Calu3 (cell line): Measurements from ENCODE around the gene USP20. TPM values are rescaled to one million over a fixed set of nuclear protein-coding genes. Genes with fewer than 3 reads are reported as not detected.

ENCODE experiments used
- BruUV-seq: library from RNA; stranded (reverse); fragments of 400-500 nt; replicated peaks from 2 replicates; lab custom pipeline; 2021; lab: Mats Ljungman, UMichigan
- CTCF ChIA-PET: fragments of 300-600 bp; sonication (Branson Sonifier 250); formaldehyde crosslinking; loops from one replicate; lab custom pipeline; 2022; ENCODE audit warnings: antibody characterized with exemption; lab: Charles Lee
- DNase-seq: peaks from one replicate; pipeline ENCODE4 v3.0.0; 2022
- H3K27ac Mint-ChIP-seq: one replicate; pipeline ENCODE4 v1.8.0; 2022; ENCODE audit warnings: mixed read lengths; ENCODE audit not compliant: unreplicated experiment
- H3K27me3 Mint-ChIP-seq: one replicate; pipeline ENCODE4 v1.8.0; 2022; ENCODE audit warnings: mixed read lengths; ENCODE audit not compliant: unreplicated experiment
- H3K36me3 Mint-ChIP-seq: one replicate; pipeline ENCODE4 v1.8.0; 2022; ENCODE audit warnings: mild to moderate bottlenecking, moderate library complexity, mixed read lengths; ENCODE audit not compliant: insufficient read depth, unreplicated experiment
- H3K4me1 Mint-ChIP-seq: one replicate; pipeline ENCODE4 v1.8.0; 2022; ENCODE audit warnings: mild to moderate bottlenecking, low read depth, mixed read lengths; ENCODE audit not compliant: unreplicated experiment
- H3K4me3 Mint-ChIP-seq: one replicate; pipeline ENCODE4 v1.8.0; 2022; ENCODE audit warnings: mild to moderate bottlenecking, low read depth, moderate library complexity, mixed read lengths; ENCODE audit not compliant: unreplicated experiment
- H3K9me3 Mint-ChIP-seq: one replicate; pipeline ENCODE4 v1.8.0; 2022; ENCODE audit warnings: low read depth, mixed read lengths; ENCODE audit not compliant: unreplicated experiment
- intact Hi-C: fragments of 100-400 bp; cut with micrococcal nuclease; formaldehyde crosslinking; loops from one replicate; pipeline ENCODE4 v1.10.0; 2022; ENCODE audit not compliant: unreplicated experiment
- total RNA-seq: library from RNA; stranded (reverse); gene quantifications from 2 replicates; pipeline ENCODE4 v1.2.3, GENCODE V29; 2022
- TF ChIP-seq, protein P1 (sequence below): fragments of 200-600 bp; IDR thresholded peaks from one replicate; pipeline ENCODE4 v1.8.0; 2022; ENCODE audit warnings: antibody characterized with exemption; ENCODE audit not compliant: unreplicated experiment

Gene USP20
- total RNA-seq, 1 experiment from 2014 or later: 14.9 TPM

GRCh38 chr9:129909851-129910250 lies 74.6 kb downstream of the USP20 start:
- Mint-ChIP-seq H3K9me3 (no peaks in the 10 kb centered on the region), H3K27ac (no peak overlapping the region), H3K27me3 (no peaks in the 10 kb centered on the region), H3K4me3 (no peak overlapping the region), H3K36me3 (no peaks in the 10 kb centered on the region), H3K4me1 (no peaks in the 10 kb centered on the region)
- no TSS peak for BruUV-seq
- intact Hi-C loops: no loop called here
- TF ChIP-seq, protein P1, sequence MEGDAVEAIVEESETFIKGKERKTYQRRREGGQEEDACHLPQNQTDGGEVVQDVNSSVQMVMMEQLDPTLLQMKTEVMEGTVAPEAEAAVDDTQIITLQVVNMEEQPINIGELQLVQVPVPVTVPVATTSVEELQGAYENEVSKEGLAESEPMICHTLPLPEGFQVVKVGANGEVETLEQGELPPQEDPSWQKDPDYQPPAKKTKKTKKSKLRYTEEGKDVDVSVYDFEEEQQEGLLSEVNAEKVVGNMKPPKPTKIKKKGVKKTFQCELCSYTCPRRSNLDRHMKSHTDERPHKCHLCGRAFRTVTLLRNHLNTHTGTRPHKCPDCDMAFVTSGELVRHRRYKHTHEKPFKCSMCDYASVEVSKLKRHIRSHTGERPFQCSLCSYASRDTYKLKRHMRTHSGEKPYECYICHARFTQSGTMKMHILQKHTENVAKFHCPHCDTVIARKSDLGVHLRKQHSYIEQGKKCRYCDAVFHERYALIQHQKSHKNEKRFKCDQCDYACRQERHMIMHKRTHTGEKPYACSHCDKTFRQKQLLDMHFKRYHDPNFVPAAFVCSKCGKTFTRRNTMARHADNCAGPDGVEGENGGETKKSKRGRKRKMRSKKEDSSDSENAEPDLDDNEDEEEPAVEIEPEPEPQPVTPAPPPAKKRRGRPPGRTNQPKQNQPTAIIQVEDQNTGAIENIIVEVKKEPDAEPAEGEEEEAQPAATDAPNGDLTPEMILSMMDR: no peak
- CTCF ChIA-PET: no interaction called here
- no peak for DNase-seq

GRCh38 chr9:129910628-129911567 lies 75.6 kb downstream of the USP20 start:
- DNase-seq: peak; percentile 55
- H3K36me3 Mint-ChIP-seq: no peaks in the 10 kb centered on the region
- intact Hi-C loops: no loop called here
- CTCF ChIA-PET: interaction anchor here (0.6 to 1.0 kb wide), 3 partner anchors 26 to 269 kb away, joined by 3 to 5 read pairs (median 5); partner anchors contain the start of gene ASB6
- H3K27ac Mint-ChIP-seq: peak overlapping the region; percentile 43
- TF ChIP-seq, protein P1: no peak
- H3K4me1 Mint-ChIP-seq: no peaks in the 10 kb centered on the region
- no peaks in the 10 kb centered on the region for H3K27me3 Mint-ChIP-seq
- no peak overlapping the region for H3K4me3 Mint-ChIP-seq
- no peaks in the 10 kb centered on the region for H3K9me3 Mint-ChIP-seq
- BruUV-seq: no TSS peak

DNA sequence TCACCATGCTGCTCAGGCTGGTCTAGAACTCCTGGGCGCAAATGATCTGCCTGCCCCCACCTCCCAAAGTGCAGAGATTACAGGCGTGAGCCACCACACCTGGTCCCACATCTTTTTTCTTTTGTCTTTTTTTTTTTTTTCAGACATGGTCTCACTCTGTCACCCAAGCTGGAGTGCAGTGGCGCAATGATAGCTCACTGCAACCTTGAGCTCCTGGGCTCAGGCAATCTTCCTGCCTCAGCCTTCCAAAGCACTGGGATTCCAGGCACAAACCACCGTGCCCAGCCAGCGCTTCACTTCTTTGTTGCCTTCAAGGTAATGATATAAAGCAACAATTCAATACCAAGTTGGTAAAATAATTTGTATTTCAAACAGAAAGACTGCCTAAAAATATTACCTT lies 78.8 kb downstream of the USP20 start:
- no TSS peak for BruUV-seq
- no peaks in the 10 kb centered on the region for H3K27me3 Mint-ChIP-seq

GRCh38 chr9:129916707-129917106 lies 81.4 kb downstream of the USP20 start:
- Mint-ChIP-seq H3K36me3 (no peaks in the 10 kb centered on the region), H3K4me3 (no peak overlapping the region), H3K4me1 (no peaks in the 10 kb centered on the region), H3K27ac (no peak overlapping the region), H3K9me3 (no peaks in the 10 kb centered on the region), H3K27me3 (no peaks in the 10 kb centered on the region)
- DNase-seq: no peak
- intact Hi-C loops: no loop called here
- no TSS peak for BruUV-seq
- TF ChIP-seq, protein P1: no peak
- CTCF ChIA-PET: no interaction called here

More for the DNA sequence above, 78.8 kb downstream of the USP20 start:
- Mint-ChIP-seq H3K4me3 (no peak overlapping the region), H3K9me3 (no peaks in the 10 kb centered on the region), H3K27ac (no peak overlapping the region), H3K4me1 (no peaks in the 10 kb centered on the region), H3K36me3 (no peaks in the 10 kb centered on the region)
- intact Hi-C loops: no loop called here
- TF ChIP-seq, protein P1: no peak
- CTCF ChIA-PET: interaction anchor here (0.7 kb wide), 1 partner anchor 1353 kb away, joined by 3 read pairs; no protein-coding TSS in a partner anchor
- no peak for DNase-seq
